GM12872 (cell line): ENCODE data around the gene SH3GL1.

Experiments
- TF ChIP-seq, protein P1 (sequence below): IDR thresholded peaks from 3 replicates; pipeline ENCODE4 v1.5.1; 2011; ENCODE audit warnings: low read depth, mild to moderate bottlenecking, low read length, moderate library complexity; ENCODE audit not compliant: insufficient read depth

SH3GL1 gene

DNA sequence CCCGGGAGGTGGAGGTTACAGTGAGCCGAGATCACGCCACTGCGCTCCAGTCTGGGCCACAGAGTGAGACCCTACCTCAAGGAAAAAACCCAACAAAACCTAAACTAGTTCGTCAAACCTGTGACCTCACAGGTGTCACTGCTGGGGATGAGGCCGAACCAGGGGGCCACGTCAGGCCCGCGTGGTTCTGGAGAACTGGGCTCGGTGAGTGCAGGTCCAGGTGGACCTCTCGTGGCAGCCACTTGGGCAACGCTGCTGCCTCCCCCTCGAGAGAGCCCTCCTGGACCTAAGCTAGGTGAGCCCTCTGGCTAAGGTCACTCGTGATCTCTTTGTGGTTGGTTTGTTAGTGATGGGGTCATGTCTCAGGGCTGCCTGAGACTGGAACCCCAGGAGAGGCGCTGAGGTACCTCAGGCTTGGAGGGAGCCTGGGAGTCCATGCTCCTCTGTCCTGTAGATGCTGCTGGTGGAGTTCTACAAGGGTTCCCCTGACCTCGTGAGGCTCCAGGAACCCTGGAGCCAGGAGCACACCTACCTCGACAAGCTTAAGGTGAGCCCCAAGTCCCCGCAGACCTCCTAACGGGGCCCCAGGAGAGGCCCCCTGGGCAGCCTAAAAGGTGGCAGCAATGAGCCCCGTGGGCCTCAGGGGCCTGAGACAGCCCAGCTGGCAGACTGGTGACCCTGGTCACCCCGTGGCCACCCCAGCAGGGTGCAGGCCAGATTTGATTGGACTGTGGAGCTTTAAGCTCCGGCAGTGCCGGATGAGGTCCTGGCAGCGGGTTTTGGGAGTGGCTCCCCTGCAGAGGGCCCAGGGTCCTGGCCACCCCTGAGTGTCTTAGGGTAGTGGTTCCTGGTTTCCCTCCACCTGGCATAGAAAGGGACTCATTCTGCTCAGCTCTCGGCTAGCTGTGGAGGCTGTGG lies 41.4 kb downstream of the SH3GL1 start:
- TF ChIP-seq, protein P1, sequence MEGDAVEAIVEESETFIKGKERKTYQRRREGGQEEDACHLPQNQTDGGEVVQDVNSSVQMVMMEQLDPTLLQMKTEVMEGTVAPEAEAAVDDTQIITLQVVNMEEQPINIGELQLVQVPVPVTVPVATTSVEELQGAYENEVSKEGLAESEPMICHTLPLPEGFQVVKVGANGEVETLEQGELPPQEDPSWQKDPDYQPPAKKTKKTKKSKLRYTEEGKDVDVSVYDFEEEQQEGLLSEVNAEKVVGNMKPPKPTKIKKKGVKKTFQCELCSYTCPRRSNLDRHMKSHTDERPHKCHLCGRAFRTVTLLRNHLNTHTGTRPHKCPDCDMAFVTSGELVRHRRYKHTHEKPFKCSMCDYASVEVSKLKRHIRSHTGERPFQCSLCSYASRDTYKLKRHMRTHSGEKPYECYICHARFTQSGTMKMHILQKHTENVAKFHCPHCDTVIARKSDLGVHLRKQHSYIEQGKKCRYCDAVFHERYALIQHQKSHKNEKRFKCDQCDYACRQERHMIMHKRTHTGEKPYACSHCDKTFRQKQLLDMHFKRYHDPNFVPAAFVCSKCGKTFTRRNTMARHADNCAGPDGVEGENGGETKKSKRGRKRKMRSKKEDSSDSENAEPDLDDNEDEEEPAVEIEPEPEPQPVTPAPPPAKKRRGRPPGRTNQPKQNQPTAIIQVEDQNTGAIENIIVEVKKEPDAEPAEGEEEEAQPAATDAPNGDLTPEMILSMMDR: no peak

DNA sequence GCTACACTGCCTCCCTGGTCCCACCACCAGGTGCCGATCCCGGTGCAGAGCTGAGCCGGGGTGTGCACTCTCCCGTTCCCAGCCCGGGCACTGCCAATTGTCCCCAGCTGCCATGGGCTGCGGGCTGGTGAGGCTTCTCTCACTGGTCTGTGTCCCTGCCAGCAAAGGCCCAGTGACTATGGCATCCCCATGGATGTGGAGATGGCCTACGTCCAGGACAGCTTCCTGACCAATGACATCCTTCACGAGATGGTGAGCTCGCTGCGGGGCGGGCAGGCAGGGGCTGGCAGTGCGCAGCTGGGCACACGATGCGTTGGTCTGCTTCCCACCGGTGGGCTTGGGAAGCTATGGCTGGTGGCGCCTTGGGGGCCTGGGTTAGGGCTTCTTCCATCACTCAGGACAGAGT lies 42.4 kb downstream of the SH3GL1 start:
- TF ChIP-seq, protein P1: no peak

DNA sequence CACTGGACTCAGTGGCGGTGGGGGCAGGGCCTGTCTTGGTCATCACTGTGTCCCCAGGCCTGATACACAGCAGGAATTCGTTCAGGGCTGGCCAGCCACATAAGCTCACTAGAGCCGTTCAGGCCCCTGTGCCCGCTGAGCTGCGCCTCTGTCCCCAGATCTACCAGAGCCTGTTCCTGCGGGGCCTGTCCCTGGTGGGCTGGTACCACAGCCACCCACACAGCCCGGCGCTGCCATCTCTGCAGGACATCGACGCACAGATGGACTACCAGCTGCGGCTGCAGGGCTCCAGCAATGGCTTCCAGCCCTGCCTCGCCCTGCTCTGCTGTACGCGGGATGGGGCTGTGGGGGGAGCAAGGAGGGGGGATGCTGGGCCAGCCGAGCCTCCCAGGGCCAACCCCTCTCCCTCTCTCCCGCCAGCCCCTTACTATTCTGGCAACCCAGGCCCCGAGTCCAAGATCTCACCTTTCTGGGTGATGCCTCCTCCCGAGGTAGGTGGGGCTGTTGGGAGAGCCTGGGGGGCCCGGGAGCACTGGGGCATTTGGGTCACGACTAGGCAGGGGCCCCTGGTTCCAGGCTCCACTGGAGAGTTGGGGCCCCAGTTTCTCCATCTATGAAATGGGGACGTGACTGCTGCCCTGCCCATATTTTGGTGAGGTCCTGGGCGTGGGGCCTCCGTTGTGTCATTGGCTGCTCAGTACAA lies 43.1 kb downstream of the SH3GL1 start:
- TF ChIP-seq, protein P1: no peak

DNA sequence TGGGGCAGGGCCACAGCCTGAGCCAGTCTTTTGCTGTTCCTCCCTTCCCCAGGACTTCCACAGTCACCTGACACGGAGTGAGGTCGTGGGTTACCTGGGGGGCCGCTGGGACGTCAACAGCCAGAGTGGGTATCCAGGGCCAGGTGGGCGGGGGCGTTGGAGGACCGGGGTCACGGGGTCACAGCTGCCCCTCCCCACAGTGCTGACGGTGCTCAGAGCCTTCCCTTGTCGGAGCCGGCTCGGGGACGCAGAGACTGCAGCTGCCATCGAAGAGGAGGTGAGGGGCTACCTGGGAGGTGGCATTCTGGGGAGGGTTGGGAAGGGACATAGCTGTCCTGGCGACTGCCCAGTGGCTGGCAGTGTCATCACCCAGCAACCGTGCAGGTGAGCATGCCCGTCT lies 45.5 kb downstream of the SH3GL1 start:
- TF ChIP-seq, protein P1: no peak

DNA sequence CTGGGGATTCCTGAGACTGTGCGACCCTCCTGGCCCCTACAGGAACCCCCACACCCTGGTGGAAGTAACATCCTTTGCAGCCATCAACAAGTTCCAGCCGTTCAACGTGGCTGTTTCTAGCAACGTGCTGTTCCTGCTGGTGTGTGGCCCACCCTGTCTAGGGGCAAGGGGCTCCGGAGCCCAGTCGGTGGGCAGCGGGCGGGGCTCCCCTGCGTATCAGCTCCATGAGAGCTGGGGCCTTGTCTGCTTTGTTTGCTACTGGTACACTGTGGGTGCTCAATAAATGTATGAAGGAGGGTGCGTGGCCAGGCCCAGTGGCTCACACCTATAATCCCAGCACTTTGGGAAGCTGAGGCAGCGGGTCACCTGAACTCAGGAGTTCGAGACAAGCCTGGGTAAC lies 46.1 kb downstream of the SH3GL1 start:
- TF ChIP-seq, protein P1: no peak

DNA sequence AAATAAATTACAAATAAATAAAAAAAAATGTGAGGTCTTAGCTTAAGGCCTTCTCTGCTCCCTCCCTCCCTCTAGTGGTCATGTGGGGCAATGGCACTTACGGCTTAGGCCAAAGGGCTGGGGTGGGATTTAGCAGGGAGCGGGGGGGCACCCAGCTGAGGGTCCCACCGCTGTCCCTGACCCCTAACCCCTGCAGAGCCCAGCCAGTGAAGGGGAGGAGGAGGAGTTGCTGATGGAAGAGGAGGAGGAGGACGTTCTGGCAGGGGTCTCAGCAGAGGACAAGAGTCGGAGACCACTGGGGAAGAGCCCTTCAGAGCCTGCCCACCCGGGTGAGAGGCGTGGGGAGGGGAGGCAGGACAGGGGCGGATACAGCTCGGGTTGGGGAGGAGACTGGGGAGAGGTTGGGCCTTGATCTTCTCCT lies 47.6 kb downstream of the SH3GL1 start:
- TF ChIP-seq, protein P1: peak; percentile 88

DNA sequence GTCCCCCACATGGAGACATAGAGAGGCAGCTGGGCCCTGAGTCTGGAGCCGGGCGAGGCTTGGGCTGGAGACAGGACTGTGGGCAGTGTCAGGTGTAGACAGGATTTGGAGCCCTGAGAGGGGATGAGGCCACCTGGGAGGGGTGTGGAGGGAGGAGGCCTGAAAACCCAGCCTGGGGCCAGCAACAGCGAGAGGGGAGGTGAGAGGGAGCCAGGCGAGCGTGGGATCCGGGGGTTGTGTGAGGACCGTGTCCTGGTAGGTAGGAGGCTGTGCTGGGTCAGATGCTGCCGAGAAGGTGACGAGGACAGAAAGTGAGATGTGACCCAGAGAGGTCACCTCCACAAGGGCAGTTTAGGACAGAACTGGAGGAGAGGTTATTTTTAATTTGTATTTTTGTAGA lies 49.6 kb downstream of the SH3GL1 start:
- TF ChIP-seq, protein P1: no peak
